GM03348 (cell line): ENCODE measurements around the gene STX11.
"Not testable (repeated sequence)": the region's sequence is repeated elsewhere in the genome, so short reads cannot be mapped to it uniquely, and the experiment has no call there.

Source experiments
- DNase-seq: peaks from one replicate; pipeline ENCODE4 v3.0.0; 2012; ENCODE audit warnings: low spot score

Gene STX11

DNA sequence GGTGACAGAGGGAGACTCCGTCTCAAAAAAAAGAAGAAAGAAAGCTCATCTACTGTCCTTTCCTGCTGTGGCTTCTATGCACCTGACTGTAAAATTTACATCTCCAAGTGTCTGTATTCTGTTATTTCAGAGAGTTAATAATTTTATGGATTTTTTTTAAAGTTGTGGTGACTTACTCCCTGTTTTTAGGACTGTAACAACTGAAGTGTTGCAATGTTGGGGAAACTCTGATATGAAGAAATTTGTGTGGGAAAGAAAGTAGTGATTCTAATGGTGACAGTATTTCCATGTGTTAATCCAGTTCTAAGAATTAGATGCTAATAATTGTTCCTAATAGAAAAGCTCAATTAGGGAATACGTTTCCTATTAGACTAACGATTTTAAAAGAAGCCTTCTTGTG lies 27.4 kb downstream of the STX11 start:
- DNase-seq, result no peak

DNA sequence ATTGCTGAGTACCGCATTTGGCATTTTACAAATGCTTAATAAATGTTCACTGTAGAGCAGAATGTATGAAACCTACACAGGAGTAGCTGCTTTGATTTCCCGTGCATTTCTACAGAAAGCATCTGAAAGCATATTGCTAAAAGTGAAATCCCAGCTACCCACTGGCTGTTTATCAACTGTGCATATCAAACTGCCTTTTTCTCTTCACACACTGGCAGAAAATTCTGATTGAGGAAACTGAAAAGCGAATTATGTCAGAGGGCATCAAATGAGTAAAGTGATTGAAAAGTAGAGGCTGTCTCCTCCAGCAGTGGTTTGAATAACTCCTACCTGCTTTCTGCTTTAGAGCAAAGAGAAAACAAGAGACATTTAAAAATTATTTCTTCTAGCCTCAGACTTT lies 28.0 kb downstream of the STX11 start:
- no peak for DNase-seq

DNA sequence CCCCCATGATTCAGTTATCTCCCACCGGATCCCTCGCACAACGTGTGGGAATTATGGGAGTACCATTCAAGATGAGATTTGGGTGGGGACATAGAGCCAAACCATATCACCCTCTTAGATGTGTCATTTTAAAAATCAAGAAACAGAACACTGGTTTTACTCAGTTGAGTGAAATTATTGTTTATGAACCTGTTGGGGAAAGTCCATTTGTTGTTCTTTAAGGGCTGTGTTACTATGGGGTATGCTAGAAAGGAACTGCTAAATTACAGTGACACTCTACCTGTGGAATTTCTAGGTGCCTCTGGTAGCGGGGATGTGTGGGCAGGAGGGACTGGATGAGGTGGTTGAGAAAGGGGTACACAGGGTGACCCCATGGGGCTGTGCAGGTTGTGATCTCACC lies 28.9 kb downstream of the STX11 start:
- DNase-seq, result no peak

DNA sequence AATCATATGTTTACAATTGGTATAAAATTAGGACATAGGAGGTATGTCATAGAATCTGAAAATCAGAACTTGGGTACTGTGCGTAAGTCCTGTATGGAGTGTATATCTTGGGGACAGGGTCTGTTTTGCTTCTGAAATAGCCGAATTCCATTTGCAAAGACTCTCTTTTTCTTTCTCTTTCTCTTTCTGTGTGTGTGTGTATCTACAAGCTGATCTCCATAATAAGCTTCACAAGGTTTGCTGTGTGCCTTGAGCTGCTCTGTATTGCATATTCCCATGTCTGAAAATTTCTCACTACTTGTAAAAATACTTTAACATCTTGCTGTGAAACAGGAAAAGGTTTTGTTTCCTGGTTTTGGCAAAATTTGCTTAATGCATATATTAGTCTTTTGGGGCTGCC lies 29.5 kb downstream of the STX11 start:
- DNase-seq, result no peak

DNA sequence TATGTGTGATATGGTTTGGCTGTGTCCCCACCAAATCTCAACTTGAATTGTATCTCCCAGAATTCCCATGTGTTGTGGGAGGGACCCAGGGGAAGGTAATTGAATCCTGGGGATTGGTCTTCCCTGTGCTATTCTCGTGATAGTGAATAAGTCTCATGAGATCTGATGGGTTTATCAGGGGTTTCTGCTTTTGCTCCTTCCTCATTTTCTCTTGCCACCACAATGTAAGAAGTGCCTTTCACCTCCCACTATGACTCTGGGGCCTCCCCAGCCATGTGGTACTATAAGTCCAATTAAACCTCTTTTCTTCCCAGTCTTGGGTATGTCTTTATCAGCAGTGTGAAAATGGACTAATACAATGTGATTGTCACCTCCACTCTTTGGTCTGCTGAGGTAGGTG lies 30.0 kb downstream of the STX11 start:
- DNase-seq, result not testable (repeated sequence)

DNA sequence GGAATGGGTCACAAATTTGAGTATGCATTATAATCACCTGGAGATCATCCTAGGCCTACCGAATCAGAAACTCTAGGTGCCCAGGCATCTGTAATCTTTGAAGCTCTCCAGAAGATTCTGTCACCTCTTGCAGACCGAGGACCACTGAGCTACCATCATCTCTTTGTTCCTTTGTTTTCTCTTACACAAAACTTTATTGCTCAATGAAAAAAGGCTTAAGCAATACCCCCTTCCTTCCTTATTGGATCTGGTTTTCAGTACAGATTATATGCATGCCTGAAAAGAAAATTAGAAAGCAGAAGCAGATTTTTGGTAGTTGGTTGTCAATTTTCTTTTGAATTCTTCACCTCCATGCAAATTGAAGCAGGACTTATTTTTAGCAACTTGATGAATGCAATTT lies 31.3 kb downstream of the STX11 start:
- no peak for DNase-seq

DNA sequence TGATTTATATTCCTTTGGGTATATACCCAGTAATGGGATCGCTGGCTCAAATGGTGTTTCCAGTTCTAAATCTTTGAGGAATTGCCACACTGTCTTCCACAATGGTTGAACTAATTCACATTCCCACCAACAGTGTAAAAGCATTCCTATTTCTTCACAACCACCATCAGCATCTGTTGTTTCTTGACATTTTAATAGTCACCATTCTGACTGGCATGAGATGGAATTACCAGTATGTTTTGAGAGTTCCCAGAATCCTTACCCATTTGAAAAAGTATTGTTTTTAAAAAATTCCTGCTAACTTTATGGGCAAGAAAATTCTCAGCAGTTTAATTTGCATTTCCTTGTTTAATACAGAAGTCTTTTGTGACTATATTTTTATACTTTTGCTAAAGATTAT lies 33.9 kb downstream of the STX11 start:
- DNase-seq, result not testable (repeated sequence)

DNA sequence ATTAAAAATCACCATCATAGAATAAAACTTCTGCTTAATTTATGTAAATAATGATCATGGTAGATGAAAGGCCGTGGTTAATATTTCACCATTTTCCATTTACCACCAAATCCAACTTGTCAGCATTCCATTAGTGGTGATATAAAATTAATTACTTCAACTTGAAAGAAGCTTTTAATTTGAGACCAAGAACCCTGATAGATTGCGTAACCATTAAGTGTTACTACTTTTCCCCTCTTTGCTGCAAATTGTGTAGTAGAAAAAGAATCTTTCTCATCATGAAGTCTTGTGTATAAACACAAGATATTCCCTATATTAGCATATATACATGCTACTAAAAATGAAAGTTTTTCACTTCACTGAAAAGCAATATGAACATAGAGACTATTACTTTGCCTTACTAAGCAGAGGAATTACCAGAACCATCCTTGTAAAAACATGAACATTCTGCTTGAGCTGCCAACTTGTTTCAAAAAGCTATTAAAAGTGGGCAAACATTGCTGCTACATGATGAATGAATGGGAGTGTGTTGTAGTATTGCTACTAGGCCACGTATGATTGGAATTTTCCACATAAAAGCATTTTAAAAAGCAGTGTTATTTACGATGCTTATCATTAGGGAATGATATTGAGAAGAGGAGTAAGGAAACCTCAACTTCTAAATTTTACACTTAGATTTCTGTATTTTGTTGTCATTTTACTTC lies 35.0 kb downstream of the STX11 start:
- no peak for DNase-seq

DNA sequence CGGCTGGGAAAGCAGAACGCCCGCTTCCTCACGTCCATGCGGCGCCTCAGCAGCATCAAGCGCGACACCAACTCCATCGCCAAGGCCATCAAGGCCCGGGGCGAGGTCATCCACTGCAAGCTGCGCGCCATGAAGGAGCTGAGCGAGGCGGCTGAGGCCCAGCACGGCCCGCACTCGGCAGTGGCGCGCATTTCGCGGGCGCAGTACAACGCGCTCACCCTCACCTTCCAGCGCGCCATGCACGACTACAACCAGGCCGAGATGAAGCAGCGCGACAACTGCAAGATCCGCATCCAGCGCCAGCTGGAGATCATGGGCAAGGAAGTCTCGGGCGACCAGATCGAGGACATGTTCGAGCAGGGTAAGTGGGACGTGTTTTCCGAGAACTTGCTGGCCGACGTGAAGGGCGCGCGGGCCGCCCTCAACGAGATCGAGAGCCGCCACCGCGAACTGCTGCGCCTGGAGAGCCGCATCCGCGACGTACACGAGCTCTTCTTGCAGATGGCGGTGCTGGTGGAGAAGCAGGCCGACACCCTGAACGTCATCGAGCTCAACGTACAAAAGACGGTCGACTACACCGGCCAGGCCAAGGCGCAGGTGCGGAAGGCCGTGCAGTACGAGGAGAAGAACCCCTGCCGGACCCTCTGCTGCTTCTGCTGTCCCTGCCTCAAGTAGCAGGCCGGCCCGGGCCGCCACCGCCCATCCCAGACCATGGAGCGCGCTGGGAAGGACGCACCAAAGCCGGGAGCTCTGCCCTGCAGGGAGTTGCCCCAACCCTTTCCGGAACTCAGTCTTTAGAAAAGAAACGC lies 36.7 kb downstream of the STX11 start:
- no peak for DNase-seq

DNA sequence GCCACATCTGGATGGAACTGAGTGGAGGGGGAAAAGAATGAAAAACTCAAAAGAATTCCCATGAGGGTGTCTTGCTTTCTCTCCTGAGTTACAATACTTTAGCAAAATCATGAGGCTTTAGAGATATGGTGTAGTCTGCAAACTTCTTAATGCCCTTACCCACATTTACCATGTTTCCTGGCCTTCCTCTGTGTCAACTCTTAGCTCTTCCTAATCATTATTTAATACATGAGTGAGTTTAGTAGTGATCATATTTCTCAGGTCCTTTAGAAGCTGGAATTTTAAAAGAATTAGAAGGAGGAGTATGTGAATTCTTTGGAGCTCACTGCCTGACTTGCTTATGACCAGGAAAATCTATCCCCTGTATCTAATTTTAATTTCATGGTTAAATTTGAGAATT lies 39.0 kb downstream of the STX11 start:
- DNase-seq, result no peak

DNA sequence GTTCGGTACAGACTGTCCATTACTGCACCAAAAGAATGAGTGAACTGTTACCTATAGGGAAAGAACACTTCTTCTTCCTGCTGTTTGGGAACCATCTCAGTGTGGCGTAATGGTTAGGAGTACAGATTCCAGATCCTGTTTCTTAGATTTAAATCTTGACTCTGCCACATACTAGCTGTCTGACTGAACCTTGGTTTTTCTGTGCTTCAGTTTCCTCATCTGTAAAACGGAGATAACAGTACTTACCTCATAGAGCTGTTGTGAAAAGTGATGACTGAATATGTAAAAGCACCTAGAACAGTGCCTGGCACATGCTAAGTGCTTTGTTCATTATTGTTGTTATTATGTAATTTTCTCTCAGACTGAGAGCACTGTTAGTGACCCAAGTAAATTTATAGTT lies 39.8 kb downstream of the STX11 start:
- no peak for DNase-seq

DNA sequence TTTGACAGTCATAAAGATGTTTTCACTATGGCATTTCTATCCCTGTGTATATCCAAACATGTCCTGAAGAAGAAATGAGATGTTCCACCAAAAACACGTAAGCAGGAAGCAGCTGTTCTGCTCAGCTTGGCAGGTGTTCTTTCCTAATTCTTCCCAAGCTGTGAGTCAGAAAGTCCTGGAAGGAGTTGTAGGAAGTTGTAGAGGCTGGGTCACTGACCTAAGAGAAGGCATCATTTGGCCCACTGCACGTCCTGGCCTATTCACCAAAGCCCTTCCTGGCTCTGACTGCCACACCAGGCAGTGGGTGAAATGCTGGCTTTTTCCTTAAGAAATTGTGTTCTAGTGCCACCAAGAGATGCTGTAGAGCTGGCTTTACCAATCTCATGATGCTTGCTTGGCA lies 40.3 kb downstream of the STX11 start:
- peak; percentile 50 for DNase-seq

DNA sequence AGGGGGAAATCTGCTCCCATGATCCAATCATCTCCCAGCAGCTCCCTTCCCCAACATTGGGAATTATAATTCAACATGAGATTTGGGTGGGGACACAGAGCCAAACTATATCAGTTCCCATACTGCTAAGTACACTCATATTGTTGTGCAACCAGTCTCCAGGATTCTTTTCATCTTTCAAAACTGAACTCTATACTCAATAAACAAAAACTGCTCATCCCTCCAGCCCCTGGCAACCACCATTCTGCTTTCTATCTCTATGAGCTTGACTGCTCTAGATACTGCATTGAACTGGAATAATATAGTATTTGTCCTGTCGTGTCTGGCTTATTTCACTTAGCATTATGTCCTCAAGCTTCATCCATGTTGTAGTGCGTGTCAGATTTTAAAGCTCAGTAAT lies 42.9 kb downstream of the STX11 start:
- DNase-seq, result no peak

DNA sequence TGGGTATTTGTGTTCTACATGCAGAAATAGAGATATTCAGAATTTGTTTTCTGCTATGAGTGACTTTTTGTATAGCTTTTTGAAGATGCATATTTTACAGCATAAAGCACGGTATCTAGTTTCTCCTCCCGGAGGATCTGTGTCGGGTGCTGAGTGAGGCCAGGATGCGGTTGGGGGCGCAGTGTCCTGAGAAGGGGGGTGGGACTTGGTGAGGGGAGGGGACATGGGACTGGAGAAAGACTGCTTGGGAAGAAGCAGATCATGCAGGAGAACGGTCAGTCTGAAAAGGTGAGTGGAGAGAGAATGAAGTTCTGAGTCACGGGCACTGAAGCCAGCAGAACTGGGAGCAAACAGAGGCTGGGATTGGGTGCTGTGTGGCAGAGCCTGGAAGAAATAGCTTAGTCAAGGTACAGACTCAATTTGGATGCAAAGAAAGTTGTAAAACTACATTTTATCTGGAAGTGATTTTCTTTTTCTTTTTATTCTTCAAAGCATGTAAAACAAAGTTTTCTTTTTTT lies 44.0 kb downstream of the STX11 start:
- no peak for DNase-seq

DNA sequence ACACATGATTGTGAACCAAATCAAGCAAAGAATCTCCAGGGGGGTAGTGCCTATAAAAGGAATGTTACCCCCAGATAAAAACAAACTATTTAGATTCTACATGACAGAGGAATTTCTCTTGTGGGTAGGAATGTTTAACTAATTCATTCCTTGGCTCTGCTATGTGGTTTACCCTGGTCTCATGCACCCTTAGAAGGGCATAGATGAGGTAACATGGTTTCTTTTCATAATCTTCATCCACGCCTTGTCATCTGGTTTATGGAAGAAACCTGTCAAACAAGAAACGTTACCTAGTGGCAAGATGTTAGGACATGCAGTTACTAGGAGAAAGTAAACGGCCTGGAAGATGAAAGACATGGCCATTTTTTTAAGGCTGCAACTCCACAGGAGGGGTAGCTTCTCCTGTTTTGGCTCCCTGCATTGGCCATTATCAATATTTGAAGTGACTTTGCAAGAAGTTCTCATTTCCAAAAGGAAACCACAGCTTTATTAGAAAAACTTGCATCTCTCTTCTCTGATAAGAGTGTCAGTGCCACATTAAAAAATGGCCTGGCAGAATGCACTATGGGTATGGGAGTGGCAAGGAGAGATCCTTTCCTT lies 45.5 kb downstream of the STX11 start:
- no peak for DNase-seq

DNA sequence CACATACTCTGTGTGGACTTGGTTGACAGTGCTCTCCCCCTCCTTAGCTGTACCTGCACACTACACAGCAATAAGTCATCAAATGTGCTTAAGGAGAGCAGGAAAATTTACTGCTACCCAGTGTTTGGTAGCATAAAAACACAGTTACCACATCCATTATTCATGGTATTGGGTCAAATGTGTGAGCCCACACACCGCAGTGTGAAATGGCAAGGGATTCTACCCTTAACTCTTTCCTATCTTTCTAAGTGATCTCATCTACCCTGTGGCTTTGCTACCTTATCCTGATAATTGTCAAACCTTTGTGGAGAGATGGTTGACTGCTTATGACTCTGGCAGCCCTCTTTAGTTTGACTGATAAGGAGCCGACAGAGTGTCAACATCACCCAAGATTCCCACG lies 47.6 kb downstream of the STX11 start:
- no peak for DNase-seq

DNA sequence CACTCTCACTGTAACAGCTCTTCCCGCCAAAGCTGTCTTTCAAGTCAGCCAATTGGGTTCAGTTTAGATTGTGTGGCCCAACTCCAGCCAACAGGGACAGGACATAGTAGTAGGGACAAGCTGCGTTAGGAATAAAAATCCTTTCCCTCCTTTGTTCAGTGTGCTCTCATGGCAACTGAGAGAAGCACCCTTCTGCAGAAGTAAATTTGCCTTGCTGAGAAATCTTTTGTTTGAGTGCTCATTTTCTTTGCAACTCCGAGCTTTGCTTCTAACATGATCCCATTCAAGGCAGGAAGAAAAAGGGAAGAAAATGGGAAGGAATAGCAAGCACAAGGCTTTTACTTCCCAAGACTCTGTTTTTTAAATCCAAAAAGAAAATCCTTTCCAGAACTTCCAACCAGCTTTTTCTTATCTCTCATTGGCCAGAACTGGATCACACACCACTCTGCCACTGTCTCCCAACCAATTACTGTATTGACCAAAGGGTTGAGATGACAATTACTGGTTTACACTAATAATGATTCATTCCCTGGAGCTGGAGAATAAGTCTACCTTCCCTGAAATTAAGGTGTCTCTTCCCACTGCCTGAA lies 52.7 kb downstream of the STX11 start:
- DNase-seq, result no peak

DNA sequence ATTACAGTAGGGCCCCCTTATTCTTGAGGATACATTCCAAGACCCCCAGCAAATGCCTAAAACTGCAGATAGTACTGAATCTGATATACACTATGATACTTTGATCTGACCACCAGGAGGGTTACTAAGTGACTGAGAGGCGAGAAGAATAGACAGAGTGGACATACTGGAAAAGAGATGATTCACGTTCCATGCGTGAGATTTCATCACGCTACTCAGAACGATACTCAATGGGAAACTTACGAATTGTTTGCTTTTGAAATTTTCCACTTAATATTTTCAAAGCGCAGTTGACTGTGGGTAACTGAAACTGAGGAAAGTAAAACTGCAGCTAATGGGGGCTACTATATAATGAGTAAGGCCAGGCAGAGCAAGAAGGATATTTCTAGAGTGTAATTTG lies 60.8 kb downstream of the STX11 start:
- DNase-seq, result no peak

DNA sequence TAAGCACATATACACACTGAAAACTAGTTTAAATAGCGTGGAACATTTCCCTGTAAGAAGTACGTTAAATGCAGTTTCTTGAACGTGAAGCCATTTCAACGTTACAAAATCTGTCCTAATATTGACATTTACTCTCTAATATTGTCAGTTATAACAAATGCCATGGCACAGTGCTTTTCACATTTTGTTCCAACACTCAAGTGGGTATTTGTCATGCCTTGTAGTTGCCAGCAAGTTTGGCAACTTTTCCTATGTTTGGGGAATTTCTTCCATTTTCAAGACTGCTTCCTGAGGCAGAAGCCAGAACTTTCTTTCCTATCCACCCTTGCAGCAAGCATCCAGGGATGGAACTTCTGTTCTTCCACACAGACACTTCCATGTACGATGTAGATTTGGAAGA lies 63.0 kb downstream of the STX11 start:
- no peak for DNase-seq

DNA sequence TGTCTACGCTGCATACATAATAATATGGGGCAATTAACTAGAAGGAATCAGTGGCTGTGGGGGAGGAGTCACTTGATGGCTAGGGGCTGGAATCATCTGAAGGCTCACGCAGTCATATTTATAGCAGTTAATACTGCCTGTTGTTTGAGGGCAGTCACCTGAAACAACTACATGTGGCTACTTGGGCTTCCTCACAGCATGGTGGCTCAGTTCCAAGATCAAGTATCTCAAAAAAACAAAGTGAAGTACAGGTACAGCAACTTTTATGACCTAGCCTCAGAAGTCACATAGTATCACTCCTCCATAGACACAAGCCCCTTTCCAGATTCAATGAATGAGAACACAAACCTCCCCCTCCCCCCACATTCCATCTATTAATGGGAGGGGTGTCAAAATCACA lies 63.7 kb downstream of the STX11 start:
- no peak for DNase-seq

DNA sequence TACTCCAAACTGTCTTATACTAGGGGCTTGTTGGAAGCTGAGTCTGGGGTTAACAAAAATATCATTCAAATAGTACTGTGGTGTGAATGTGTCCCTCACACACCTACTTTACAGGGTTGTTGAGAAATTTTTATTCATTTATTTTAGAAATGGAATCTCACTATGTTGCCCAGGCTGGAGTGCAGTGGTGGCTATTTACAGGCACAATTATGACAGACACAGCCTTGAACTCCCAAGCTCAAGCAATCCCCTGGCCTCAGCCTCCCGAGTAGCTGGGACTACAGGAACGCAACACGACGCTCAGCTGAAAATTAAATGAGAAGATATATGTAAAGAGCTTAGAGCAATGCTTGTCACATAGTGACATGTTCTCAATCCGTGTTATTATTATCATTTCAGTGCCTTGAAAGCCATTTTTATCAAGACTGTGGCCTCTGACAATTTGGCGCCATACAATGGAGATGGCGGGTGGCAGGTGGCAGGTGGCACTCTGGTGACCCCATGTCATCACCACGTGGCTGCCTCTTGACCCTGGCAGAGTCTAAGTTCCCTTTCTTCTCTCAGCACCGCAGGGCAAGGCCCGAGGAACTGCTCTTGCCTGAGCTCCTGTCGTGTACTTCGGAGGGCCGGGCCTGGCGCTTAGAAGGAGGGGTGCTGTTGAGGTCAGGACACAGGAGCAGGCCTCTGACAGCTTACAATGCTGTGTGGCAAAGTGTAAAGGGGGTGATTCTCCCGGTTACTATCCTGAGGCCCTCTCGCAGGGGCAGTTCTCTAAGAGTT lies 64.5 kb downstream of the STX11 start:
- DNase-seq, result no peak

DNA sequence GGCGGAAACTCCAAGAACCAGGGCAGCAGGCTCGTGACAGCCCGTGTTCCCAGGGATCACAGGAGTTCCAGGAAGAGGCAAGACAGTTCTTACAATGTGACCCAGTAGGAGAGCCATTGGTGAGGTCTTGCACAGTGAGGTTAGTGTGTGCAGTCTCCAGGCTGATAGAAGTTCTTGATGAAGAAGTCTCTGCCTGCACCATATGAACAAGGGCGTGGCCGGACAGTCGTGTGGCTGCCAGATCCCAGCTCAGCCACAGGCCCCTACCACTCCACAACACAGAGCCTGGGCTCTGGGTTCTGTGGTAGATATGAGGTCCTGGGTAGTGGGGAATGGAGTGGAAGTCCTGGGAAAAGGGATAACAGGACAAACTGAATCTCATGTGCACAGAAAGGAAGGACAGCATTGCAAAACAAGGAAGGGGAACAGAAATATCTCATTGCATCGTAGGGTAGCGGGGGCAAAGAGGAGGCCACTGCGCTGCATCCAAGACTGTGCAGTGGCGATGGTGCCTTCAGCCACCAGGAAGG lies 65.2 kb downstream of the STX11 start:
- DNase-seq, result peak; percentile 67
